PFSK-1 (cell line): ENCODE results near the gene FARP2.

Experiments used
- FOXP2 ChIP-seq: optimal IDR thresholded peaks from 2 replicates; pipeline ENCODE3; 2011; ENCODE audit warnings: borderline replicate concordance, control low read depth, inconsistent platforms; ENCODE audit not compliant: insufficient read depth; ENCODE audit errors: extremely low read length, extremely low read depth
- POLR2AphosphoS5 ChIP-seq: IDR thresholded peaks from 2 replicates; pipeline ENCODE4 v1.6.1; 2012; ENCODE audit warnings: low read depth, mild to moderate bottlenecking, control low read depth, low read length, moderate library complexity
- SIN3A ChIP-seq: IDR thresholded peaks from 2 replicates; pipeline ENCODE4 v1.6.1; 2012; ENCODE audit warnings: mild to moderate bottlenecking, low read length, moderate library complexity, borderline replicate concordance; ENCODE audit not compliant: insufficient read depth
- TAF1 ChIP-seq: IDR thresholded peaks from 2 replicates; pipeline ENCODE4 v1.6.1; 2012; ENCODE audit warnings: low read length, control low read depth, borderline replicate concordance; ENCODE audit not compliant: insufficient read depth
- TF ChIP-seq, protein P1 (sequence below), 2 experiments: IDR thresholded peaks; 2 replicates each; pipeline versions ENCODE4 v1.6.1 to v1.8.0; 2011 to 2012; ENCODE audit warnings: low read depth in 2 of 2, low read length in 2 of 2, control low read depth in 1 of 2, inconsistent platforms in 1 of 2, mild to moderate bottlenecking in 1 of 2, moderate library complexity in 1 of 2; ENCODE audit not compliant: insufficient read depth in 1 of 2

DNA sequence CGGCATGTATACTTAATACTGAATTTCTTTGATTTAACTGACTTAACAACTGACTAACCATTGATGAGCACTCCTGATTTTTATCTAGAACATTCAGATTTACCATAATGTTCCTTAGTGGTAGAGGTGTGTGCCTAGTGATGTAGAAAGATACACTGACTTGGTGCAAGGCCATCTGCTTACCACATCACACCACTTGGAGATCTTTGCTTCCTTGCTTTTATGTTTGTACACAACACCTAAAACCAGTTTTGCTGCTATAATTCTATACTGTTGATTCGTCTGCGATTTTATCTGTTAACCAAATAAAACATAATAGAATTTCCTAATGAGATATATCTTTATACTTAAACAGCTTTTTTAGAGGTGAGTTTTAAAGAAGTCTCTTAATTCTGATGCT lies 3.9 kb upstream of the FARP2 start:
- TF ChIP-seq POLR2AphosphoS5 (no peak), TAF1 (no peak), SIN3A (no peak), FOXP2 (no peak)
- TF ChIP-seq, protein P1, sequence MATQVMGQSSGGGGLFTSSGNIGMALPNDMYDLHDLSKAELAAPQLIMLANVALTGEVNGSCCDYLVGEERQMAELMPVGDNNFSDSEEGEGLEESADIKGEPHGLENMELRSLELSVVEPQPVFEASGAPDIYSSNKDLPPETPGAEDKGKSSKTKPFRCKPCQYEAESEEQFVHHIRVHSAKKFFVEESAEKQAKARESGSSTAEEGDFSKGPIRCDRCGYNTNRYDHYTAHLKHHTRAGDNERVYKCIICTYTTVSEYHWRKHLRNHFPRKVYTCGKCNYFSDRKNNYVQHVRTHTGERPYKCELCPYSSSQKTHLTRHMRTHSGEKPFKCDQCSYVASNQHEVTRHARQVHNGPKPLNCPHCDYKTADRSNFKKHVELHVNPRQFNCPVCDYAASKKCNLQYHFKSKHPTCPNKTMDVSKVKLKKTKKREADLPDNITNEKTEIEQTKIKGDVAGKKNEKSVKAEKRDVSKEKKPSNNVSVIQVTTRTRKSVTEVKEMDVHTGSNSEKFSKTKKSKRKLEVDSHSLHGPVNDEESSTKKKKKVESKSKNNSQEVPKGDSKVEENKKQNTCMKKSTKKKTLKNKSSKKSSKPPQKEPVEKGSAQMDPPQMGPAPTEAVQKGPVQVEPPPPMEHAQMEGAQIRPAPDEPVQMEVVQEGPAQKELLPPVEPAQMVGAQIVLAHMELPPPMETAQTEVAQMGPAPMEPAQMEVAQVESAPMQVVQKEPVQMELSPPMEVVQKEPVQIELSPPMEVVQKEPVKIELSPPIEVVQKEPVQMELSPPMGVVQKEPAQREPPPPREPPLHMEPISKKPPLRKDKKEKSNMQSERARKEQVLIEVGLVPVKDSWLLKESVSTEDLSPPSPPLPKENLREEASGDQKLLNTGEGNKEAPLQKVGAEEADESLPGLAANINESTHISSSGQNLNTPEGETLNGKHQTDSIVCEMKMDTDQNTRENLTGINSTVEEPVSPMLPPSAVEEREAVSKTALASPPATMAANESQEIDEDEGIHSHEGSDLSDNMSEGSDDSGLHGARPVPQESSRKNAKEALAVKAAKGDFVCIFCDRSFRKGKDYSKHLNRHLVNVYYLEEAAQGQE (IDR thresholded peaks at IDR 0.05; ENCODE audit: insufficient read depth in 1 of 2, low read depth in 2 of 2, low read length in 2 of 2): no peak
